GM23338 (cell line): ENCODE results near the gene NRG3.

Source experiments
- CREB1 ChIP-seq: fragments of 250-450 bp; sonication (Bioruptor Pico); IDR thresholded peaks from 2 replicates; pipeline ENCODE4 v1.5.0; 2020; ENCODE audit warnings: low read depth, mild to moderate bottlenecking, moderate library complexity
- CTCF ChIP-seq, 2 experiments: fragments of 200-600 bp in 1 of 2; sonication (generic) in 1 of 2; conservative IDR thresholded peaks; 2 replicates each; pipeline versions ENCODE4 v1.5.1 to v1.6.1; 2016 to 2017; ENCODE audit warnings: antibody characterized with exemption in 2 of 2, low read depth in 2 of 2, mild to moderate bottlenecking in 2 of 2, moderate library complexity in 1 of 2
- EZH2 ChIP-seq: fragments of 200-600 bp; sonication (generic); IDR thresholded peaks from one replicate; pipeline ENCODE4 v1.8.0; 2017; ENCODE audit warnings: antibody characterized with exemption, mild to moderate bottlenecking, low read depth; ENCODE audit not compliant: unreplicated experiment
- EZH2phosphoT487 ChIP-seq: fragments of 200-600 bp; sonication (generic); IDR thresholded peaks from one replicate; pipeline ENCODE4 v1.8.1; 2018; ENCODE audit warnings: antibody characterized with exemption; ENCODE audit not compliant: unreplicated experiment
- JUNB ChIP-seq: IDR thresholded peaks from one replicate; pipeline ENCODE4 v1.6.1; 2016; ENCODE audit warnings: antibody characterized with exemption; ENCODE audit not compliant: unreplicated experiment
- NANOG ChIP-seq: IDR thresholded peaks from 2 replicates; pipeline ENCODE4 v1.6.1; 2016; ENCODE audit warnings: antibody characterized with exemption, borderline replicate concordance
- POLR2AphosphoS5 ChIP-seq: IDR thresholded peaks from 2 replicates; pipeline ENCODE4 v1.6.1; 2016; ENCODE audit warnings: antibody characterized with exemption, low read depth
- STAT1 ChIP-seq: IDR thresholded peaks from one replicate; pipeline ENCODE4 v1.6.1; 2016; ENCODE audit warnings: antibody characterized with exemption; ENCODE audit not compliant: unreplicated experiment
- ZNF114 ChIP-seq: fragments of 250-450 bp; sonication (Bioruptor Pico); IDR thresholded peaks from 2 replicates; pipeline ENCODE4 v1.5.0; 2020; ENCODE audit warnings: mild to moderate bottlenecking, moderate library complexity
- ZNF331 ChIP-seq: fragments of 250-450 bp; sonication (Bioruptor Pico); IDR thresholded peaks from 2 replicates; pipeline ENCODE4 v1.5.0; 2020; ENCODE audit warnings: low read depth, mild to moderate bottlenecking, moderate library complexity
- TF ChIP-seq, protein P1 (sequence below): IDR thresholded peaks from one replicate; pipeline ENCODE4 v1.6.1; 2018; ENCODE audit warnings: antibody characterized with exemption; ENCODE audit not compliant: unreplicated experiment
- TF ChIP-seq, protein P2 (sequence below): IDR thresholded peaks from 2 replicates; pipeline ENCODE4 v1.6.1; 2016; ENCODE audit warnings: antibody characterized with exemption
- TF ChIP-seq, protein P3 (sequence below): fragments of 250-450 bp; sonication (Bioruptor Pico); IDR thresholded peaks from 2 replicates; pipeline ENCODE4 v1.5.0; 2020; ENCODE audit warnings: mild to moderate bottlenecking, moderate library complexity

DNA sequence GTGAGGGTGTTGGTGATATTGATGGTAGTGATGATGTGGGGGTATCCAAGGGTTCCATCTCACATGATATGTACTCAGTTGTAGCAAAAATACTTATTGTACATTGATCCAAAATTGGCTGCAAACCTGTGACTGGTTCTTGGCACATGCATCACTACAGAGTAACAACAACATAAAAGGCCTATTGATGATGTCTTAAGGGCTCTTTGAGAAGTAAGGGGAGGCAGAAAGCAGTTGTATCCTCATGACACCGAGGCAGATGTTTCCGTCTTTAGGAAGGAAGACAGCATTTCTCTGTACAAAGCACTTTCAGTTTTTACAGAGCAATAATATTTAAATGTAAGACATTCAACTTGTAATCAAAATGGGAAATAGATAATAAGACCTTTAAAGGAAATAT, 34.5 kb downstream of the NRG3 start:
- TF ChIP-seq CTCF (conservative IDR thresholded peaks at IDR 0.05; ENCODE audit: low read depth in 2 of 2) (no peak), EZH2 (no peak), JUNB (no peak), CREB1 (no peak), EZH2phosphoT487 (no peak), POLR2AphosphoS5 (no peak), ZNF114 (CRISPR knock-in tag) (no peak), ZNF331 (CRISPR knock-in tag) (no peak), STAT1 (no peak), NANOG (no peak)
- TF ChIP-seq, protein P1, sequence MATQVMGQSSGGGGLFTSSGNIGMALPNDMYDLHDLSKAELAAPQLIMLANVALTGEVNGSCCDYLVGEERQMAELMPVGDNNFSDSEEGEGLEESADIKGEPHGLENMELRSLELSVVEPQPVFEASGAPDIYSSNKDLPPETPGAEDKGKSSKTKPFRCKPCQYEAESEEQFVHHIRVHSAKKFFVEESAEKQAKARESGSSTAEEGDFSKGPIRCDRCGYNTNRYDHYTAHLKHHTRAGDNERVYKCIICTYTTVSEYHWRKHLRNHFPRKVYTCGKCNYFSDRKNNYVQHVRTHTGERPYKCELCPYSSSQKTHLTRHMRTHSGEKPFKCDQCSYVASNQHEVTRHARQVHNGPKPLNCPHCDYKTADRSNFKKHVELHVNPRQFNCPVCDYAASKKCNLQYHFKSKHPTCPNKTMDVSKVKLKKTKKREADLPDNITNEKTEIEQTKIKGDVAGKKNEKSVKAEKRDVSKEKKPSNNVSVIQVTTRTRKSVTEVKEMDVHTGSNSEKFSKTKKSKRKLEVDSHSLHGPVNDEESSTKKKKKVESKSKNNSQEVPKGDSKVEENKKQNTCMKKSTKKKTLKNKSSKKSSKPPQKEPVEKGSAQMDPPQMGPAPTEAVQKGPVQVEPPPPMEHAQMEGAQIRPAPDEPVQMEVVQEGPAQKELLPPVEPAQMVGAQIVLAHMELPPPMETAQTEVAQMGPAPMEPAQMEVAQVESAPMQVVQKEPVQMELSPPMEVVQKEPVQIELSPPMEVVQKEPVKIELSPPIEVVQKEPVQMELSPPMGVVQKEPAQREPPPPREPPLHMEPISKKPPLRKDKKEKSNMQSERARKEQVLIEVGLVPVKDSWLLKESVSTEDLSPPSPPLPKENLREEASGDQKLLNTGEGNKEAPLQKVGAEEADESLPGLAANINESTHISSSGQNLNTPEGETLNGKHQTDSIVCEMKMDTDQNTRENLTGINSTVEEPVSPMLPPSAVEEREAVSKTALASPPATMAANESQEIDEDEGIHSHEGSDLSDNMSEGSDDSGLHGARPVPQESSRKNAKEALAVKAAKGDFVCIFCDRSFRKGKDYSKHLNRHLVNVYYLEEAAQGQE = no peak
- TF ChIP-seq, protein P2, sequence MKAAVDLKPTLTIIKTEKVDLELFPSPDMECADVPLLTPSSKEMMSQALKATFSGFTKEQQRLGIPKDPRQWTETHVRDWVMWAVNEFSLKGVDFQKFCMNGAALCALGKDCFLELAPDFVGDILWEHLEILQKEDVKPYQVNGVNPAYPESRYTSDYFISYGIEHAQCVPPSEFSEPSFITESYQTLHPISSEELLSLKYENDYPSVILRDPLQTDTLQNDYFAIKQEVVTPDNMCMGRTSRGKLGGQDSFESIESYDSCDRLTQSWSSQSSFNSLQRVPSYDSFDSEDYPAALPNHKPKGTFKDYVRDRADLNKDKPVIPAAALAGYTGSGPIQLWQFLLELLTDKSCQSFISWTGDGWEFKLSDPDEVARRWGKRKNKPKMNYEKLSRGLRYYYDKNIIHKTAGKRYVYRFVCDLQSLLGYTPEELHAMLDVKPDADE = no peak
- TF ChIP-seq, protein P3, sequence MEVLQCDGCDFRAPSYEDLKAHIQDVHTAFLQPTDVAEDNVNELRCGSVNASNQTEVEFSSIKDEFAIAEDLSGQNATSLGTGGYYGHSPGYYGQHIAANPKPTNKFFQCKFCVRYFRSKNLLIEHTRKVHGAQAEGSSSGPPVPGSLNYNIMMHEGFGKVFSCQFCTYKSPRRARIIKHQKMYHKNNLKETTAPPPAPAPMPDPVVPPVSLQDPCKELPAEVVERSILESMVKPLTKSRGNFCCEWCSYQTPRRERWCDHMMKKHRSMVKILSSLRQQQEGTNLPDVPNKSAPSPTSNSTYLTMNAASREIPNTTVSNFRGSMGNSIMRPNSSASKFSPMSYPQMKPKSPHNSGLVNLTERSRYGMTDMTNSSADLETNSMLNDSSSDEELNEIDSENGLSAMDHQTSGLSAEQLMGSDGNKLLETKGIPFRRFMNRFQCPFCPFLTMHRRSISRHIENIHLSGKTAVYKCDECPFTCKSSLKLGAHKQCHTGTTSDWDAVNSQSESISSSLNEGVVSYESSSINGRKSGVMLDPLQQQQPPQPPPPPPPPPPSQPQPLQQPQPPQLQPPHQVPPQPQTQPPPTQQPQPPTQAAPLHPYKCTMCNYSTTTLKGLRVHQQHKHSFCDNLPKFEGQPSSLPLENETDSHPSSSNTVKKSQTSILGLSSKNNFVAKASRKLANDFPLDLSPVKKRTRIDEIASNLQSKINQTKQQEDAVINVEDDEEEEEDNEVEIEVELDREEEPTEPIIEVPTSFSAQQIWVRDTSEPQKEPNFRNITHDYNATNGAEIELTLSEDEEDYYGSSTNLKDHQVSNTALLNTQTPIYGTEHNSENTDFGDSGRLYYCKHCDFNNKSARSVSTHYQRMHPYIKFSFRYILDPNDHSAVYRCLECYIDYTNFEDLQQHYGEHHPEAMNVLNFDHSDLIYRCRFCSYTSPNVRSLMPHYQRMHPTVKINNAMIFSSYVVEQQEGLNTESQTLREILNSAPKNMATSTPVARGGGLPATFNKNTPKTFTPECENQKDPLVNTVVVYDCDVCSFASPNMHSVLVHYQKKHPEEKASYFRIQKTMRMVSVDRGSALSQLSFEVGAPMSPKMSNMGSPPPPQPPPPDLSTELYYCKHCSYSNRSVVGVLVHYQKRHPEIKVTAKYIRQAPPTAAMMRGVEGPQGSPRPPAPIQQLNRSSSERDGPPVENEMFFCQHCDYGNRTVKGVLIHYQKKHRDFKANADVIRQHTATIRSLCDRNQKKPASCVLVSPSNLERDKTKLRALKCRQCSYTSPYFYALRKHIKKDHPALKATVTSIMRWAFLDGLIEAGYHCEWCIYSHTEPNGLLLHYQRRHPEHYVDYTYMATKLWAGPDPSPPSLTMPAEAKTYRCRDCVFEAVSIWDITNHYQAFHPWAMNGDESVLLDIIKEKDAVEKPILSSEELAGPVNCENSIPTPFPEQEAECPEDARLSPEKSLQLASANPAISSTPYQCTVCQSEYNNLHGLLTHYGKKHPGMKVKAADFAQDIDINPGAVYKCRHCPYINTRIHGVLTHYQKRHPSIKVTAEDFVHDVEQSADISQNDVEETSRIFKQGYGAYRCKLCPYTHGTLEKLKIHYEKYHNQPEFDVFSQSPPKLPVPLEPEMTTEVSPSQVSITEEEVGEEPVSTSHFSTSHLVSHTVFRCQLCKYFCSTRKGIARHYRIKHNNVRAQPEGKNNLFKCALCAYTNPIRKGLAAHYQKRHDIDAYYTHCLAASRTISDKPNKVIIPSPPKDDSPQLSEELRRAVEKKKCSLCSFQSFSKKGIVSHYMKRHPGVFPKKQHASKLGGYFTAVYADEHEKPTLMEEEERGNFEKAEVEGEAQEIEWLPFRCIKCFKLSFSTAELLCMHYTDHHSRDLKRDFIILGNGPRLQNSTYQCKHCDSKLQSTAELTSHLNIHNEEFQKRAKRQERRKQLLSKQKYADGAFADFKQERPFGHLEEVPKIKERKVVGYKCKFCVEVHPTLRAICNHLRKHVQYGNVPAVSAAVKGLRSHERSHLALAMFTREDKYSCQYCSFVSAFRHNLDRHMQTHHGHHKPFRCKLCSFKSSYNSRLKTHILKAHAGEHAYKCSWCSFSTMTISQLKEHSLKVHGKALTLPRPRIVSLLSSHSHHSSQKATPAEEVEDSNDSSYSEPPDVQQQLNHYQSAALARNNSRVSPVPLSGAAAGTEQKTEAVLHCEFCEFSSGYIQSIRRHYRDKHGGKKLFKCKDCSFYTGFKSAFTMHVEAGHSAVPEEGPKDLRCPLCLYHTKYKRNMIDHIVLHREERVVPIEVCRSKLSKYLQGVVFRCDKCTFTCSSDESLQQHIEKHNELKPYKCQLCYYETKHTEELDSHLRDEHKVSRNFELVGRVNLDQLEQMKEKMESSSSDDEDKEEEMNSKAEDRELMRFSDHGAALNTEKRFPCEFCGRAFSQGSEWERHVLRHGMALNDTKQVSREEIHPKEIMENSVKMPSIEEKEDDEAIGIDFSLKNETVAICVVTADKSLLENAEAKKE (CRISPR knock-in tag) = no peak
